ENCODE data around the gene AKAP6.

AKAP6 gene

GRCh38 chr14:32412532-32412931 lies 83.4 kb downstream of the AKAP6 start:
- DNase-seq = no peak

- no peak for DNase-seq
Measured at GRCh38 chr14:32413967-32414640, 85.0 kb downstream of the AKAP6 start.

DNA sequence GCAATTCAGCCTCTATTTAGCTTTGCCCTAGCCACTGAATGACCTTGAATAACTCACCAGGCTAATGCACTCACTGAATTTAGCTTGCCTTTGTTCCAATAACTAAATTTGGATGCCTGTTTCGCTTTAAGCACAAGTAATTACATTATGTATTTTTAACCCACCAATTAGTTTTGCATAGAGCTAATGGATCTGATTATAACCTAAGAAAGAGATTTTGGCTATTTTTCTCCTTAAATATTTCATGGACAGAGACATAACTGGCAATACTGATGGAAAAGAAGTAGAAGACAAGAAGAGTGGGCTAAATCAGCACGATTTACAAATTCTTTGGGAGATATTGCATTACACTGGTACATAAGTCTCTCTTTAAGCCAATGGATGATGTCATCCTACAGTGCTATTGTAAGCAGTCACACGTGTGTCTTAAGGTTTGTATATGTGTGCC lies 85.7 kb downstream of the AKAP6 start:
- peak; percentile 53 for DNase-seq

GRCh38 chr14:32417956-32418552 lies 89.0 kb downstream of the AKAP6 start:
- DNase-seq = peak; percentile 40

GRCh38 chr14:32419429-32419828 lies 90.3 kb downstream of the AKAP6 start:
- DNase-seq = peak; percentile 62

- DNase-seq = no peak
Measured at GRCh38 chr14:32421781-32422180, 92.7 kb downstream of the AKAP6 start.

- no peak for DNase-seq
Measured at GRCh38 chr14:32422440-32422839, 93.3 kb downstream of the AKAP6 start.

DNA sequence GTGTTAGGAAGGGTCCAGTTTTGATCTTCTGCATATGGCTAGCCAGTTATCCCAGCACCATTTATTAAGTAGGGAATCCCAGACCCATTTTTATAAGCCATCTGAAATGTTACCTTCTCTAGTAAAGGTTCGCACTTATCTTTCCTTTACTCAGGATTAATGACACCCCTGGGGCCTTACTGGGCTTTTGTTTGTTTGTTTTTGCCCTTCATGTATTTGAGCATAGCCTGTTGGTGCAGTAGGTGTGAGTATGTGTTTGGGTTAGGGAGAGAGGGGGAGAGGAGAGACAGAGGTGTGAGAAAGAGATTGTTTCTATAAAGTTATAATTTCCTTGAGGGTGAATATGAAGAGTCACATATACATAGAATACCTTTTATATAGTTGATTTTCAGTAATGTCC lies 96.9 kb downstream of the AKAP6 start:
- peak; percentile 66 for DNase-seq

DNA sequence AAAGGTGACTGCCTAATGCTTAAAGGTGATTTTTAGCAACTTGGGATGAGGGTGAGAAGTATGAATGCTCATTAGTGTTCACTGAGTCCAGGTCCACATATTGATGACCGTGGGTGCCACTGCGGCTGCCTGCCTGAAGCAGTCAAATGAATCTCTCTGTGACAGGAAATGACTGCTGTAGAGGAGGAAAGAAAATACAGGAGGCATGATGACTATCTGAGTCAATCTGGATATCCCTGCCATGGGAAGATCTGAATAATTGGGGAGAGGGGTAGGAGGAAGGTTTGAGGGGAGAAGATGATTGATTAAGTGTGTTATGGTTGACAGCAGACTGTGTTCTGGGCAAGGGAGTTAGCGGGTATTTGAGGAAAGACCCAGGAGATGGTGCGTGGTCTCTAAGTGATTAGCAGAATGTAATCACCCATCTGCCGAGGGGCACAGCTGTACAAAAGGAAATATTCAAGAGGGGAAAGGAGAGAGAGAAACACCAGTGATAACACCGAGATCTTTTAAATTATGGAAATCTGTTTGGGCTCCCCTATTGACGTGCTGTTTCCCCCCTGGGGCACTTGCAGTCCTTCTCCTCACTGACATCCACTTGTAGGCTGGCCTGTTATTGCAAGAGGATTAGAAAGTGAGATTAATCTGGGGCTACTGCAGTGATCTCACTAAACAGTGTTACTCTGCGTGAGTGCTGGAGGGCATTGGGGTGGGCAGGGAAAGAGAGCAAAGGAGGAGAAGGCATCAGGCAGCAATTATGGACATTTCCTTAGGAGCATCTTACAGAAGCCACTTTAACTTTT lies 97.7 kb downstream of the AKAP6 start:
- no peak for DNase-seq

GRCh38 chr14:32427726-32428528 lies 98.8 kb downstream of the AKAP6 start:
- DNase-seq = peak; percentile 83

DNA sequence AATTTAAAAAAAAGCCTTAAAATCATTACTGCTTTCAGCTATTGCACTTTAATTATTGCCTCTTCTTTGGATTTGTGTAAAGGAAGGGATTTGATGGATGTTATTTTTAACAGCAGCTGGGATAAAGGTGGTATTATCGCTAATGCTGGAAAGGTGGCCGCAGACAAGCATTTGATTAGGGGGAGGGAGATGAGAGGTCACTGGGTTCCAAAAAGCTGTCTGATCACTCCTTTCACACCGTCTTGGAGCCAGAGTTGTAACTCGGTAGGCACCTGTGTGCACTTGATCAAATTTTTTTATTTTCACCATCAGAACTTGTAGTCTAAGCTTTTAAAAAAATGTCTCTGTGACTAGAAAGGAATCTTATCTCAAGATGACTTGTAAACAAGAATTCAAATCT lies 99.8 kb downstream of the AKAP6 start:
- no peak for DNase-seq

DNA sequence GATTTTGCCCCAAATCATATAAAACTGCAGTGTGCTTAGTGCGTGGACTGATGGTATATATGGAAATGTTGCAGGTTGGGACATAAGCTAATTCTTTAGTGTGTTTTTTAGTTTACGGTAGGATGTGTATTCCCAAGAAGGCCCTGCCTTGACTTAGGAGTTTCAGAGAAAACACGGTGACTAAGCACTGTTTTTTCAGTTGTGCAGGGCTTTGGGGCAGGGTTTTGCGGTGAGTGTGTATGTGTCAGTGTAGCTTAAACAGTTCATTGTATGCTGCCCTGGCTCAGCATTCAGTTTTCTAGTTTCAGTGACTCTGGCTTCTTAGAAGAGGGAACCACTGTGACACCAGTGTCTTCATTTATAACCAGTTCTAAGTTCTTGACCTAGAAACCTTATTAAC lies 101.2 kb downstream of the AKAP6 start:
- no peak for DNase-seq

- no peak for DNase-seq
Measured at GRCh38 chr14:32432813-32433538, 103.9 kb downstream of the AKAP6 start.

- DNase-seq = no peak
Measured at GRCh38 chr14:32434180-32434579, 105.1 kb downstream of the AKAP6 start.

DNA sequence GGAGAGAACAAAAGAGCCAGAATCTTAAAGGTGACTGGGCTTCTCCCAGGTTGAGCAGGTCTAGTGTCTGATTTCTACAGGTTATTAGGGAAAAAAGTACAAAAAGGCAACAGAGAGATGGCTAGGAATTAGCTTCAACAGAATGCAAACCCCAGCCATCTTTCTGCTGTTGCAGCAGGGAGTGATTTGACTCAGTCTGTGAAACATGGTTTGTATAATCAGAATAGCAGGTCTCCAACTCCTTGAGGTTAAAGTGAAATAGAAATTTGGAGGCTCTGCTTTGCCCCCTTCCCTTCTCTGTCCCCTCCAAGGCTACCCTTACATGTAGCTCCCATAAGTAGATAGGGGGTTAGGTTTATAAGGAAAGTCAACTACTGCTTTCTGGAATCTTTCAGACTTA lies 105.8 kb downstream of the AKAP6 start:
- no peak for DNase-seq

GRCh38 chr14:32435411-32435810 lies 106.3 kb downstream of the AKAP6 start:
- DNase-seq = no peak

GRCh38 chr14:32436993-32437392 lies 107.9 kb downstream of the AKAP6 start:
- no peak for DNase-seq

- DNase-seq = no peak
Measured at GRCh38 chr14:32438517-32438916, 109.4 kb downstream of the AKAP6 start.

DNA sequence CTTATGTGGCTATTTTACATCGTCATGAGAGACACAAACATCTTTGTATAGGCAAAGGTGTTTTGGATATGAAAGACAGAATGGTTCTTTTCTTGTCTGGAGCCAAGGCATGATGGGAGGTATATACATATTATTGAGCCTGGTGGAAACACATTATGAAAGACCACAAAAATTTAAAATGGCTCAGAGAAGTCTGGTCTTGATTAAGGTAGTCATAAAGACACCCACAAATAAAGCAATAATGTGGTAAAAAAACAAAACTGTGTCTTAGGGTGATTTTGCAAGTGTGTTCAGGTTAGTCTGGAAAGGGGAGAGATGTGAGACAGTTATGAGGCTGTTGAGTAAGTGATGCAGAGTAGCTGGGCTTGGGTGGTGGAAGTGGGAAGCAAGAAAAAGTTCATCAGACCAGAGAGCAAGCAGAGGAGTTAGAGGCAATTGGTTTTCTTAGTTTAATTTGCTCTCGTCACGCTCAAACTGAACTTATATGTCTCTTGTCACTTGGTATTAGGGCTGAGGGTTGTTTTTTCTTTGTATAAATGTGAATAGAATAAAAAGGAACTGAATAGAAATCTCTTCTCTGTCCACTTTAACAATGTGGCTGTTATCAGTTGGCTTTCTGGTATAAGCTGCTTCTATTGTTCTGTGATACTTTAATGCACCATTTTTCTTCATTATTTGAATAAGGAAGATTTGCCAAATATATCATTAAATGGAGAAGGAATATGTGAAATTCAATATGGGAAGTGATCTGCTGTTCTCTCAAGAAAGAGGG lies 115.0 kb downstream of the AKAP6 start:
- no peak for DNase-seq

- DNase-seq = no peak
Measured at GRCh38 chr14:32447371-32447770, 118.3 kb downstream of the AKAP6 start.

DNA sequence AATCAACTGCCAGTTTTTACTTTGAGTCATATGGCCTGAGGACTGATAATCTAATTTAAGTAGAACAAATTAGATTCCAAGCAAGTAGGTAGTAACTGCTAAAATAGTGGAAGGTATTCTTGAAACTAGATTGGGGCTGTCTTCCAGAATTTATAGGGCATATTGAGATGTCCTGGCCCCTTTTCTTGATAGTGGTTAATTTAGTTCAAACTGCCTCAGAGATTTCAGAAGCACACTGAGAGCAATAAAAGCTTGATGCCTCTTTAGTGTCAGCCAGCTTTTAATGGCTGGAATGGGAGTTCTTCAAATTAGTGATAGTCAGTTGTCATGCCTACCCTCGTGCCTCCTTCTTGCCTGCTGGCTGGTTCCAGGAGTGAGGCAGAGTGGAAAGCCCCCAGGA lies 120.5 kb downstream of the AKAP6 start:
- no peak for DNase-seq

All from NCI-H2029 (cell line).